WI38 (cell line): ENCODE data around the gene FOXD3.

ENCODE experiments used
- H3K4me3 ChIP-seq: 2 replicates; pipeline ENCODE4 v1.5.1; 2011; ENCODE audit warnings: low read depth, mild to moderate bottlenecking, control low read depth, low read length
- CTCF ChIP-seq: IDR thresholded peaks from 2 replicates; pipeline ENCODE4 v1.5.1; 2012; ENCODE audit warnings: low read depth, mild to moderate bottlenecking, control low read depth, low read length

Gene FOXD3

GRCh38 chr1:63281753-63282152 is 40.6 kb upstream of the FOXD3 start:
- no peak overlapping the region for H3K4me3 ChIP-seq
- no peak for TF ChIP-seq CTCF

GRCh38 chr1:63289135-63289534 is 33.2 kb upstream of the FOXD3 start:
- no peak overlapping the region for H3K4me3 ChIP-seq
- no peak for TF ChIP-seq CTCF

- TF ChIP-seq CTCF = no peak
These were observed 27.4 kb upstream of the FOXD3 start for GRCh38 chr1:63294803-63295594.

GRCh38 chr1:63304410-63304809 is 18.0 kb upstream of the FOXD3 start:
- TF ChIP-seq CTCF = no peak
- no peak overlapping the region for H3K4me3 ChIP-seq

More at GRCh38 chr1:63294803-63295594, 27.4 kb upstream of the FOXD3 start:
- no peak overlapping the region for H3K4me3 ChIP-seq

- H3K4me3 ChIP-seq = no peak overlapping the region
- TF ChIP-seq CTCF = no peak
These were observed 17.3 kb upstream of the FOXD3 start for GRCh38 chr1:63305043-63305442.

- no peak overlapping the region for H3K4me3 ChIP-seq
- no peak for TF ChIP-seq CTCF
These were observed 15.1 kb upstream of the FOXD3 start for GRCh38 chr1:63307196-63307794.

GRCh38 chr1:63316598-63316983 is 5.8 kb upstream of the FOXD3 start:
- TF ChIP-seq CTCF = no peak
- H3K4me3 ChIP-seq = no peak overlapping the region
